Smooth muscle cell (in vitro differentiated cells): ENCODE measurements around the gene UBE3B. TPM values are rescaled to one million over a fixed set of nuclear protein-coding genes. Genes with fewer than 3 reads are reported as not detected.

Experiments
- DNase-seq: peaks from one replicate; lab custom pipeline; 2025; ENCODE audit not compliant: unreplicated experiment; lab: John Stamatoyannopoulos, UW
- H2AFZ ChIP-seq: fragments of 200-600 bp; sonication (generic); 2 replicates; pipeline ENCODE4 v1.6.0; 2016; ENCODE audit warnings: antibody characterized with exemption, low read depth, mild to moderate bottlenecking
- H3F3A ChIP-seq: fragments of 200-600 bp; sonication (generic); 2 replicates; pipeline ENCODE4 v1.6.0; 2017; ENCODE audit warnings: antibody characterized with exemption, low read depth
- H3K27ac ChIP-seq: fragments of 200-600 bp; sonication (generic); 2 replicates; pipeline ENCODE4 v1.5.1; 2016; ENCODE audit warnings: low read depth, mild to moderate bottlenecking
- H3K27me3 ChIP-seq: fragments of 200-600 bp; sonication (generic); 2 replicates; pipeline ENCODE4 v1.6.1; 2016; ENCODE audit warnings: low read depth, mild to moderate bottlenecking
- H3K36me3 ChIP-seq: fragments of 200-600 bp; sonication (generic); 2 replicates; pipeline ENCODE4 v1.5.1; 2016; ENCODE audit warnings: low read depth
- H3K4me1 ChIP-seq: fragments of 200-600 bp; sonication (generic); 2 replicates; pipeline ENCODE4 v1.5.1; 2016; ENCODE audit warnings: low read depth
- H3K4me2 ChIP-seq: fragments of 200-600 bp; sonication (generic); 2 replicates; pipeline ENCODE4 v1.6.0; 2016; ENCODE audit warnings: mild to moderate bottlenecking
- H3K4me3 ChIP-seq: fragments of 200-600 bp; sonication (generic); 2 replicates; pipeline ENCODE4 v1.5.1; 2016; ENCODE audit warnings: mild to moderate bottlenecking
- H3K79me2 ChIP-seq: fragments of 200-600 bp; sonication (generic); 2 replicates; pipeline ENCODE4 v1.6.0; 2016; ENCODE audit warnings: low read depth, mild to moderate bottlenecking
- H3K9ac ChIP-seq: fragments of 200-600 bp; sonication (generic); 2 replicates; pipeline ENCODE4 v1.6.0; 2016; ENCODE audit warnings: low read depth
- H3K9me3 ChIP-seq: fragments of 200-600 bp; sonication (generic); replicated peaks from 2 replicates; pipeline ENCODE4 v1.5.1; 2016; ENCODE audit warnings: low read depth
- H4K20me1 ChIP-seq: fragments of 200-600 bp; sonication (generic); 2 replicates; pipeline ENCODE4 v1.6.0; 2016; ENCODE audit warnings: low read depth
- CTCF ChIP-seq: fragments of 200-600 bp; sonication (generic); IDR thresholded peaks from 2 replicates; pipeline ENCODE4 v1.5.1; 2017; ENCODE audit warnings: borderline replicate concordance, mild to moderate bottlenecking, antibody characterized with exemption; ENCODE audit not compliant: insufficient read depth, poor library complexity, severe bottlenecking
- WGBS: methylation state at CpG from one replicate; pipeline ENCODE4 v1.1.7; 2016; ENCODE audit warnings: low lambda C conversion rate; 5-methylcytosine and 5-hydroxymethylcytosine counted together
- polyA plus RNA-seq: library from polyadenylated mRNA; unstranded; fragments of >200 nt; fragmentation: Nextera tagmentation; extraction: Ambion mirVana; gene quantifications from 2 replicates; pipeline ENCODE4 v1.2.1, GENCODE V29; 2016
- total RNA-seq: library from RNA; depleted of rRNA; stranded (reverse); fragments of >200 nt; gene quantifications from 2 replicates; pipeline ENCODE4 v1.2.3, GENCODE V29; 2014

UBE3B gene
- total and polyA plus RNA-seq, 2 experiments from 2014 or later: 21.8 to 62.9 TPM

GRCh38 chr12:109529691-109530640 lies 52.5 kb downstream of the UBE3B start:
- TF ChIP-seq CTCF: no peak
- peak overlapping the region; percentile 72 for H3K4me2 ChIP-seq
- peaks cover 6% of the 10 kb centered on the region for H3F3A ChIP-seq
- H3K4me3 ChIP-seq: no peak overlapping the region
- 26% methylated on average over 19 of the region's 19 CpGs for WGBS
- no peaks in the 10 kb centered on the region for H4K20me1 ChIP-seq
- peak overlapping the region; percentile 31 for H3K9ac ChIP-seq
- peaks cover 33% of the 10 kb centered on the region for H3K4me1 ChIP-seq
- H3K36me3 ChIP-seq: no peaks in the 10 kb centered on the region
- no peak for DNase-seq
- no peak overlapping the region for H2AFZ ChIP-seq
- H3K27me3 ChIP-seq: no peaks in the 10 kb centered on the region
- no peaks in the 10 kb centered on the region for H3K9me3 ChIP-seq
- H3K27ac ChIP-seq: peak overlapping the region; percentile 92
- no peaks in the 10 kb centered on the region for H3K79me2 ChIP-seq

GRCh38 chr12:109531411-109531810 lies 54.0 kb downstream of the UBE3B start:
- H3F3A ChIP-seq: peaks cover 6% of the 10 kb centered on the region
- H3K36me3 ChIP-seq: no peaks in the 10 kb centered on the region
- peaks cover 20% of the 10 kb centered on the region for H3K4me1 ChIP-seq
- WGBS: 4% methylated on average over 2 of the region's 2 CpGs
- TF ChIP-seq CTCF: no peak
- H3K4me3 ChIP-seq: no peak overlapping the region
- H3K9ac ChIP-seq: no peak overlapping the region
- DNase-seq: no peak
- H3K79me2 ChIP-seq: no peaks in the 10 kb centered on the region
- no peaks in the 10 kb centered on the region for H4K20me1 ChIP-seq
- no peaks in the 10 kb centered on the region for H3K9me3 ChIP-seq
- no peak overlapping the region for H2AFZ ChIP-seq
- H3K4me2 ChIP-seq: peak overlapping the region; percentile 72
- peak overlapping the region; percentile 92 for H3K27ac ChIP-seq
- no peaks in the 10 kb centered on the region for H3K27me3 ChIP-seq

- WGBS: 86% methylated on average over 24 of the region's 24 CpGs
Observed at GRCh38 chr12:109532721-109533486, 55.5 kb downstream of the UBE3B start.

More at GRCh38 chr12:109532721-109533486, 55.5 kb downstream of the UBE3B start:
- Histone ChIP-seq H3K36me3 (no peaks in the 10 kb centered on the region), H3K4me2 (no peak overlapping the region), H4K20me1 (no peaks in the 10 kb centered on the region), H3K27ac (no peak overlapping the region), H3K4me3 (no peak overlapping the region), H3K9ac (no peak overlapping the region), H3K27me3 (no peaks in the 10 kb centered on the region), H2AFZ (no peak overlapping the region), H3F3A (peaks cover 10% of the 10 kb centered on the region), H3K79me2 (no peaks in the 10 kb centered on the region), H3K4me1 (peaks cover 17% of the 10 kb centered on the region), H3K9me3 (no peaks in the 10 kb centered on the region)
- DNase-seq: no peak
- TF ChIP-seq CTCF: no peak
